Hepatocyte (in vitro differentiated cells): ENCODE data around the gene KIRREL1.

ENCODE experiments used
- EZH2 ChIP-seq: fragments of 200-600 bp; sonication (generic); IDR thresholded peaks from 2 replicates; pipeline ENCODE4 v1.6.1; 2016; ENCODE audit warnings: antibody characterized with exemption, mild to moderate bottlenecking, borderline replicate concordance
- TF ChIP-seq, protein P1 (sequence below): fragments of 200-600 bp; sonication (generic); IDR thresholded peaks from 2 replicates; pipeline ENCODE4 v1.5.1; 2016; ENCODE audit warnings: antibody characterized with exemption, mild to moderate bottlenecking; ENCODE audit not compliant: poor library complexity

DNA sequence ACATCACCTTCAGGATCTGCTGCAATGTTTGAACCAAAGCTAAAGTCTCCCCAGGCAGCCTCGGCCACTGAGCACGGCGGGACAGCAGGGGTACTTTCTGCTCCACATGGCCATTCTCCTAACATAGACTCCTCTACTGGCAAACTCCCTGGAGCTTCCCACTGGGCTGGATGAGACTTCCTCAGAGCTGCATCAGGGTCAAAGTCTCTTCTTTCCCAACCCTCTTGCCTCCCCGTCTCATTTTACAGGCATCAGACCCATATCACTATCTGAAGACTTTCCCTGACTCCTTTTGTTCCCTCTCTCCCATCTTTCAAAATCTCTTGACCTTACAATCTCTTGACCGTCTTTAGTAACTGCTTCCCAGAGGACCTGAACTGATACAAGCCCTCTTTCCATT is 42.2 kb upstream of the KIRREL1 start:
- TF ChIP-seq, protein P1, sequence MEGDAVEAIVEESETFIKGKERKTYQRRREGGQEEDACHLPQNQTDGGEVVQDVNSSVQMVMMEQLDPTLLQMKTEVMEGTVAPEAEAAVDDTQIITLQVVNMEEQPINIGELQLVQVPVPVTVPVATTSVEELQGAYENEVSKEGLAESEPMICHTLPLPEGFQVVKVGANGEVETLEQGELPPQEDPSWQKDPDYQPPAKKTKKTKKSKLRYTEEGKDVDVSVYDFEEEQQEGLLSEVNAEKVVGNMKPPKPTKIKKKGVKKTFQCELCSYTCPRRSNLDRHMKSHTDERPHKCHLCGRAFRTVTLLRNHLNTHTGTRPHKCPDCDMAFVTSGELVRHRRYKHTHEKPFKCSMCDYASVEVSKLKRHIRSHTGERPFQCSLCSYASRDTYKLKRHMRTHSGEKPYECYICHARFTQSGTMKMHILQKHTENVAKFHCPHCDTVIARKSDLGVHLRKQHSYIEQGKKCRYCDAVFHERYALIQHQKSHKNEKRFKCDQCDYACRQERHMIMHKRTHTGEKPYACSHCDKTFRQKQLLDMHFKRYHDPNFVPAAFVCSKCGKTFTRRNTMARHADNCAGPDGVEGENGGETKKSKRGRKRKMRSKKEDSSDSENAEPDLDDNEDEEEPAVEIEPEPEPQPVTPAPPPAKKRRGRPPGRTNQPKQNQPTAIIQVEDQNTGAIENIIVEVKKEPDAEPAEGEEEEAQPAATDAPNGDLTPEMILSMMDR, result no peak
- TF ChIP-seq EZH2, result no peak
